GM18909 (cell line): ENCODE measurements around the gene ANKRD1.

Experiments
- ATAC-seq: cut with Tn5 transposase; IDR thresholded peaks from one replicate; pipeline ENCODE4 v1.9.1; 2021; ENCODE audit warnings: mild to moderate bottlenecking; ENCODE audit not compliant: unreplicated experiment, poor library complexity

The ANKRD1 gene

GRCh38 chr10:90866050-90866598 is 54.8 kb downstream of the ANKRD1 start:
- ATAC-seq: no peak

DNA sequence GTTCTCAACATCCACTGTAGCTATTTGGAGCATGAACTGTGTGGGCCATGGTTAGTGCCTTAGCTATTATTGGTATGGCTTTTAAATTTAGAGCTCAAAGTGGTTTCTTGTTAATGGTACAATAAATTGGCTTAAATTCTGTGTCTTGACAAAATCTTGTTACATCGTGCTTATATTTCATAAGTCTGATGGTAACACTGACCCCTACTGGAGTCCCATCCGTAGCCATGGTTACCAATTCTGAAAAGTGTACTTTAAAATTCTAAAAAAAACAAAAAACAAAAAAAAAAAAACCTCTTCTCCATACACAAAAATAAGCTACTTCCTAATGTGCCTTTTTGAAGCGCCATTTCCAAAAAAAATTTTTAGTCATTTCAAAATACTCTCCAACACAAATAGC is 55.5 kb downstream of the ANKRD1 start:
- ATAC-seq: no peak

DNA sequence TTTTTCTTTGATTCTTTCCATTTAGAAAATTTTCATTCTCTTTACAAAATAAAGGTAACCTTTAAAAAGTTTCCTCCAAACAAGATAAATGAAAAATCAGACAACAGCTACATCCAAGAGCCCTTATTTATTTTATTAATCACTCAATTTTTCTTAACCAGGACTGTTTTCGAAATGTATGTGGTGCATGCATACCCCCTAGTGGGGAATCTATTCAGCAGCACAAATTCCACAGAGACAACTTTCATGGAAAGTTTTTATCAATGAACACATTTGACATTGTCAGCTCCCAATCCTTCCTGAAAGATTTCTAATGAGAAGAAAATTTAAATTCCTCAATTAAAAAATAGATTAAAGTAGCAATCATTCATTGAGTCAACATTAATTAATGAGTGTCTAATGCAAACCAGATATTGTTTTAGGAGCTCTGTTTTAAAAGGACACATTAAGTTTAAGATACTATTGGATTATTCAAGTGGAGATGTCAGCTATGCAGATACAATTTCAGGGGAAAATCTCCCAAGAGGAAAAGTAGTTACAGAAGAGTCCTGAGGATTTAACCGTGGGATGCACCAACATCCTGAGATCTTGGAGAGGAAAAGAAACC is 57.9 kb downstream of the ANKRD1 start:
- no peak for ATAC-seq
